ENCODE results near the gene SESN2. TPM values are rescaled to one million over a fixed set of nuclear protein-coding genes. Genes with fewer than 3 reads are reported as not detected.
A peak's percentile ranks its signal among the peaks of the same experiment; 100 is the strongest.

The SESN2 gene
- total and polyA plus RNA-seq, 2 experiments from 2014 or later, result 34.3 to 57.8 TPM

DNA sequence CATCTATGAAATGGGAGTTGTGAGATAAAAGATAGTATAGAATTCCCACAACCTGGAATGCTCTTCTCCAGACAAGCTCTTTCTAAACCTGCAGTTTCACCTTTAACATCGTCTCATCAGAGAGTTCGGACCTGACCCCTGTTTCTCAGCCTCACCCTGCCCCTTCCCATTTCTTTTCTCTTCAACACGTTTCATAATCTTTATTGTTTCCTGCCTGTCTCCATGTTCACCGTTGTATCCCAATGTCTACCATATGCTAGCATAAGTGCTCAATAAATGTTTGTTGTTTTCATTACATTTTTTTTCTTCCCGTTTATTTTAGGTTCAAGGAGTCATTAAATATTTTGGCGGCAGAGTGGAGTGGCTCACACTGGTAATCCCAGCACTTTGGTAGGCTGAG lies 32.4 kb downstream of the SESN2 start:
- no peaks in the 10 kb centered on the region for H3K9me3 ChIP-seq (ENCODE audit: low read depth)
- H3K4me3 ChIP-seq, result no peak overlapping the region
- 46 to 50% methylated on average over 6 of the region's 6 CpGs for whole genome bisulfite sequencing, 2 experiments (ENCODE audit: low coverage in 1 of 2, low lambda C conversion rate in 2 of 2, missing lambda C conversion rate in 2 of 2)
- no peaks in the 10 kb centered on the region for H3K27me3 ChIP-seq (replicated peaks; ENCODE audit: insufficient read depth)
- in situ Hi-C loops (cut with MboI), result no loop called here
- H3K27ac ChIP-seq, result no peak overlapping the region
- H2AFZ ChIP-seq, result no peak overlapping the region
- no peaks in the 10 kb centered on the region for H4K20me1 ChIP-seq (ENCODE audit: insufficient read depth)
- no peaks in the 10 kb centered on the region; the same call in 1 of the 2 replicates for H3K4me1 ChIP-seq (ENCODE audit: insufficient read depth)
- no peak overlapping the region for H3K4me2 ChIP-seq (ENCODE audit: unreplicated experiment)
- no peaks in the 10 kb centered on the region for H3K36me3 ChIP-seq (ENCODE audit: low read depth)
- H3F3A ChIP-seq (ENCODE audit: insufficient read depth), result peaks cover 9% of the 10 kb centered on the region; the same call in 1 of the 2 replicates
- TF ChIP-seq EZH2 (IDR thresholded peaks at IDR 0.05; ENCODE audit: insufficient read depth, poor library complexity, severe bottlenecking) (no peak), EZH2phosphoT487 (IDR thresholded peaks at IDR 0.05; ENCODE audit: insufficient read depth, low read depth) (no peak)
- no peak for DNase-seq
- no peaks in the 10 kb centered on the region for H3K9me2 ChIP-seq (ENCODE audit: insufficient read depth)
- no peak overlapping the region for H3K9ac ChIP-seq
- no peaks in the 10 kb centered on the region for H3K79me2 ChIP-seq (ENCODE audit: insufficient read depth)

GRCh38 chr1:28295936-28296335 lies 36.6 kb downstream of the SESN2 start:
- H2AFZ ChIP-seq, result no peak overlapping the region
- no peaks in the 10 kb centered on the region for H3K9me2 ChIP-seq (ENCODE audit: insufficient read depth)

GRCh38 chr1:28296401-28297261 lies 37.3 kb downstream of the SESN2 start:
- Histone ChIP-seq H3K4me3 (peak overlapping the region; percentile 51), H3K4me1 (ENCODE audit: insufficient read depth) (no peaks in the 10 kb centered on the region; the same call in 1 of the 2 replicates), H3K79me2 (ENCODE audit: insufficient read depth) (no peaks in the 10 kb centered on the region), H4K20me1 (ENCODE audit: insufficient read depth) (no peaks in the 10 kb centered on the region), H3K9ac (peak overlapping the region; percentile 39; the same call in 1 of the 2 replicates), H3K27ac (no peak overlapping the region), H3K27me3 (replicated peaks; ENCODE audit: insufficient read depth) (no peaks in the 10 kb centered on the region), H3F3A (ENCODE audit: insufficient read depth) (peaks cover 2% of the 10 kb centered on the region; the same call in 1 of the 2 replicates), H3K4me2 (ENCODE audit: unreplicated experiment) (peak overlapping the region; percentile 77), H3K9me2 (ENCODE audit: insufficient read depth) (no peaks in the 10 kb centered on the region), H2AFZ (peak overlapping the region; percentile 81), H3K36me3 (ENCODE audit: low read depth) (no peaks in the 10 kb centered on the region), H3K9me3 (ENCODE audit: low read depth) (no peaks in the 10 kb centered on the region)
- no peak for TF ChIP-seq EZH2phosphoT487 (IDR thresholded peaks at IDR 0.05; ENCODE audit: insufficient read depth, low read depth)
- no peak for TF ChIP-seq EZH2 (IDR thresholded peaks at IDR 0.05; ENCODE audit: insufficient read depth, poor library complexity, severe bottlenecking)
- WGBS, 2 experiments (ENCODE audit: low coverage in 1 of 2, low lambda C conversion rate in 2 of 2, missing lambda C conversion rate in 2 of 2), result 11 to 13% methylated on average over 14 of the region's 14 CpGs
- in situ Hi-C loops (cut with MboI), result no loop called here
- DNase-seq, result peak; percentile 37

More at GRCh38 chr1:28295936-28296335, 36.6 kb downstream of the SESN2 start:
- Histone ChIP-seq H3K79me2 (ENCODE audit: insufficient read depth) (no peaks in the 10 kb centered on the region), H4K20me1 (ENCODE audit: insufficient read depth) (no peaks in the 10 kb centered on the region), H3K9me3 (ENCODE audit: low read depth) (no peaks in the 10 kb centered on the region), H3K27me3 (replicated peaks; ENCODE audit: insufficient read depth) (no peaks in the 10 kb centered on the region), H3K4me3 (no peak overlapping the region), H3K9ac (no peak overlapping the region), H3K4me1 (ENCODE audit: insufficient read depth) (no peaks in the 10 kb centered on the region; the same call in 1 of the 2 replicates), H3K4me2 (ENCODE audit: unreplicated experiment) (no peak overlapping the region), H3K36me3 (ENCODE audit: low read depth) (no peaks in the 10 kb centered on the region), H3F3A (ENCODE audit: insufficient read depth) (no peaks in the 10 kb centered on the region), H3K27ac (no peak overlapping the region)
- 66 to 74% methylated on average over 2 of the region's 2 CpGs for WGBS, 2 experiments (ENCODE audit: low coverage in 1 of 2, low lambda C conversion rate in 2 of 2, missing lambda C conversion rate in 2 of 2)
- in situ Hi-C loops (cut with MboI), result no loop called here
- DNase-seq, result no peak
- TF ChIP-seq EZH2 (IDR thresholded peaks at IDR 0.05; ENCODE audit: insufficient read depth, poor library complexity, severe bottlenecking) (no peak), EZH2phosphoT487 (IDR thresholded peaks at IDR 0.05; ENCODE audit: insufficient read depth, low read depth) (no peak)

- Histone ChIP-seq H3K9me2 (ENCODE audit: insufficient read depth) (no peaks in the 10 kb centered on the region), H2AFZ (no peak overlapping the region), H3K9me3 (ENCODE audit: low read depth) (no peaks in the 10 kb centered on the region), H3K36me3 (ENCODE audit: low read depth) (no peaks in the 10 kb centered on the region), H4K20me1 (ENCODE audit: insufficient read depth) (no peaks in the 10 kb centered on the region), H3K79me2 (ENCODE audit: insufficient read depth) (no peaks in the 10 kb centered on the region), H3K4me2 (ENCODE audit: unreplicated experiment) (no peak overlapping the region), H3F3A (ENCODE audit: insufficient read depth) (peaks cover 5% of the 10 kb centered on the region; the same call in 1 of the 2 replicates), H3K4me1 (ENCODE audit: insufficient read depth) (no peaks in the 10 kb centered on the region; the same call in 1 of the 2 replicates), H3K27me3 (replicated peaks; ENCODE audit: insufficient read depth) (no peaks in the 10 kb centered on the region), H3K4me3 (no peak overlapping the region), H3K27ac (no peak overlapping the region), H3K9ac (no peak overlapping the region)
- DNase-seq, result no peak
- in situ Hi-C loops (cut with MboI), result no loop called here
- WGBS, 2 experiments (ENCODE audit: low coverage in 1 of 2, low lambda C conversion rate in 2 of 2, missing lambda C conversion rate in 2 of 2), result 69 to 83% methylated on average over 2 of the region's 2 CpGs
- TF ChIP-seq EZH2phosphoT487 (IDR thresholded peaks at IDR 0.05; ENCODE audit: insufficient read depth, low read depth) (no peak), EZH2 (IDR thresholded peaks at IDR 0.05; ENCODE audit: insufficient read depth, poor library complexity, severe bottlenecking) (no peak)
These were observed 38.5 kb downstream of the SESN2 start for GRCh38 chr1:28297826-28298225.
